Stomach (tissue), 4 donors: ENCODE data around the gene MYEOV.

ENCODE experiments used
- CTCF ChIP-seq, 7 experiments: fragments of 450-650 bp in 4 of 7; fragments of 200-600 bp in 3 of 7; sonication (generic) in 3 of 7; IDR thresholded peaks; one replicate each; pipeline ENCODE4 v1.5.1; 2016 to 2019; ENCODE audit warnings: antibody characterized with exemption in 7 of 7, control low read depth in 2 of 7, mild to moderate bottlenecking in 1 of 7
- EP300 ChIP-seq: sonication (generic); formaldehyde crosslinking; IDR thresholded peaks from one replicate; pipeline ENCODE4 v1.6.1; 2017; ENCODE audit warnings: antibody characterized with exemption

- TF ChIP-seq EP300 (no peak), CTCF (IDR thresholded peaks at IDR 0.05) (no peak)
Measured at GRCh38 chr11:69296890-69297786, 3.2 kb downstream of the MYEOV start.
